Liver (tissue), 9 donors: ENCODE measurements around the gene UBAP1. TPM values are rescaled to one million over a fixed set of nuclear protein-coding genes. Genes with fewer than 3 reads are reported as not detected.
"Not testable (repeated sequence)": the region's sequence is repeated elsewhere in the genome, so short reads cannot be mapped to it uniquely, and the experiment has no call there.

Experiments used
- DNase-seq: peaks from one replicate; pipeline ENCODE4 v3.0.0-alpha.2; 2017; ENCODE audit warnings: low spot score
- H3K27ac ChIP-seq, 2 donors: one replicate each; pipeline ENCODE4 v1.7.0; 2013; ENCODE audit warnings: inconsistent platforms in 2 of 2, low read length in 2 of 2, control low read depth in 1 of 2, low read depth in 1 of 2, mild to moderate bottlenecking in 1 of 2
- H3K27me3 ChIP-seq, 4 donors: one replicate each; pipeline versions ENCODE4 v1.6.1 to v1.7.0; 2013; ENCODE audit warnings: low read length in 3 of 4, inconsistent platforms in 1 of 4, mild to moderate bottlenecking in 1 of 4, moderate library complexity in 1 of 4; ENCODE audit not compliant: control insufficient read depth in 4 of 4, insufficient read depth in 4 of 4
- H3K36me3 ChIP-seq, 4 donors: one replicate each; pipeline versions ENCODE4 v1.6.1 to v1.7.0; 2013; ENCODE audit warnings: low read length in 3 of 4, mild to moderate bottlenecking in 3 of 4, low read depth in 1 of 4, moderate library complexity in 1 of 4; ENCODE audit not compliant: control insufficient read depth in 4 of 4, insufficient read depth in 3 of 4
- H3K4me1 ChIP-seq, 4 donors: one replicate each; pipeline versions ENCODE4 v1.6.1 to v1.7.0; 2013; ENCODE audit warnings: low read length in 3 of 4, mild to moderate bottlenecking in 3 of 4, moderate library complexity in 1 of 4; ENCODE audit not compliant: control insufficient read depth in 4 of 4, insufficient read depth in 4 of 4
- H3K4me3 ChIP-seq, 3 donors: one replicate each; pipeline versions ENCODE4 v1.6.1 to v1.7.0; 2013; ENCODE audit warnings: low read length in 3 of 3, control low read depth in 1 of 3, low read depth in 1 of 3, mild to moderate bottlenecking in 1 of 3
- H3K9ac ChIP-seq, 2 donors: one replicate each; pipeline ENCODE4 v1.7.0; 2013; ENCODE audit warnings: low read length in 2 of 2, mild to moderate bottlenecking in 2 of 2, moderate library complexity in 2 of 2, control low read depth in 1 of 2, low read depth in 1 of 2
- H3K9me3 ChIP-seq, 4 donors: one replicate each; pipeline versions ENCODE4 v1.6.1 to v1.7.0; 2013; ENCODE audit warnings: low read length in 3 of 4; ENCODE audit not compliant: control insufficient read depth in 4 of 4
- FOXA1 ChIP-seq: IDR thresholded peaks from 2 replicates; pipeline ENCODE4 v1.6.1; 2016; ENCODE audit warnings: antibody characterized with exemption
- FOXA2 ChIP-seq: IDR thresholded peaks from 2 replicates; pipeline ENCODE4 v1.6.1; 2016; ENCODE audit warnings: antibody characterized with exemption
- GABPA ChIP-seq, 2 donors: IDR thresholded peaks in 1 of 2; conservative IDR thresholded peaks in 1 of 2; 2 replicates each; pipeline ENCODE4 v1.6.1; 2016; ENCODE audit warnings: antibody characterized with exemption in 2 of 2, mild to moderate bottlenecking in 1 of 2, moderate library complexity in 1 of 2
- HNF4A ChIP-seq, 2 donors: conservative IDR thresholded peaks; 2 replicates each; pipeline ENCODE4 v1.6.1; 2016; ENCODE audit warnings: antibody characterized with exemption in 2 of 2, mild to moderate bottlenecking in 2 of 2
- HNF4G ChIP-seq: IDR thresholded peaks from 2 replicates; pipeline ENCODE4 v1.6.1; 2016; ENCODE audit warnings: antibody characterized with exemption
- JUND ChIP-seq, 2 donors: IDR thresholded peaks; 2 replicates each; pipeline ENCODE4 v1.6.1; 2016; ENCODE audit warnings: antibody characterized with exemption in 2 of 2
- NR2F2 ChIP-seq: IDR thresholded peaks from 2 replicates; pipeline ENCODE4 v1.6.1; 2016; ENCODE audit warnings: antibody characterized with exemption
- RAD21 ChIP-seq, 2 donors: IDR thresholded peaks; 2 replicates each; pipeline ENCODE4 v1.6.1; 2016; ENCODE audit warnings: antibody characterized with exemption in 2 of 2, mild to moderate bottlenecking in 2 of 2
- RXRA ChIP-seq, 2 donors: IDR thresholded peaks; 2 replicates each; pipeline ENCODE4 v1.6.1; 2017 to 2018; ENCODE audit warnings: antibody characterized with exemption in 2 of 2, mild to moderate bottlenecking in 1 of 2
- YY1 ChIP-seq: IDR thresholded peaks from 2 replicates; pipeline ENCODE4 v1.6.1; 2016; ENCODE audit warnings: antibody characterized with exemption, mild to moderate bottlenecking
- WGBS: extraction: QIAGEN DNeasy Blood & Tissue Kit; methylation state at CpG from one replicate; pipeline ENCODE4 v1.1.7; 2013; 5-methylcytosine and 5-hydroxymethylcytosine counted together
- polyA plus RNA-seq, 2 donors: library from polyadenylated mRNA; stranded (reverse) in 1 of 2; unstranded in 1 of 2; fragments of 200-250 nt in 1 of 2; fragments of >200 nt in 1 of 2; fragmentation: Nextera tagmentation in 1 of 2; extraction: Ambion mirVana in 1 of 2; gene quantifications; one replicate each; pipeline versions ENCODE4 v1.2.1 to v1.2.3, GENCODE V29; 2013 to 2015
- total RNA-seq, 2 donors: library from RNA; depleted of rRNA; stranded (reverse); fragments of >200 nt; gene quantifications; one replicate each; pipeline ENCODE4 v1.2.3, GENCODE V29; 2014
- TF ChIP-seq, protein P1 (sequence below): IDR thresholded peaks from 2 replicates; pipeline ENCODE4 v1.6.1; 2016; ENCODE audit warnings: antibody characterized with exemption
- TF ChIP-seq, protein P2 (sequence below): fragments of 150-350 bp; IDR thresholded peaks from 2 replicates; pipeline ENCODE4 v1.5.1; 2017; ENCODE audit warnings: improper control_type of control experiment, low read depth, low read length; ENCODE audit not compliant: missing input control
- TF ChIP-seq, protein P3 (sequence below): IDR thresholded peaks from 2 replicates; pipeline ENCODE4 v1.6.1; 2016; ENCODE audit warnings: antibody characterized with exemption, mild to moderate bottlenecking
- TF ChIP-seq, protein P4 (sequence below): IDR thresholded peaks from 2 replicates; pipeline ENCODE4 v1.6.1; 2016; ENCODE audit warnings: antibody characterized with exemption
- donor health status: healthy.
- donor health status: healthy.
- donor health status: healthy.
- donor health status: healthy.
- donor health status: healthy.

UBAP1 gene
- total and polyA plus RNA-seq, 4 donors: 21.2 to 31.6 (median 23.7) TPM

DNA sequence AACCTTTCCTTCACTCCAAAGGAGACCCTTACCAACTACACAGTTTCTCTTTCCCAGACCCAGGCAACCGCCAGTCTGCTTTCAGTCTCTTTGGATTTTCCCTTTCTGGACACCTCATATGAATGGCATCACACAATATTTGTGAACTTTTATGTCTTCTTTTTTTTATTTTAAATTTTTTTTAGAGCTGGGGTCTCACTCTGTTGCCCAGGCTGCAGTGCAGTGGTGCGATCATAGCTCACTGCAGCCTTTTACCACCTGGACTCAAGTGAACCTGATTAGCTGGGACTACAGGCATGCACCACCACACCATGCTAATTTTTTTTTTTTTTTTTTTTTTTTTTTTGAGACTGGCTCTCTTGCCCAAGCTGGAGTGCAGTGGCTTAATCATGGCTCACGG is 37.5 kb downstream of the UBAP1 start:
- Histone ChIP-seq H3K27me3 (no peaks in the 10 kb centered on the region), H3K27ac (no peak overlapping the region), H3K36me3 (no peaks in the 10 kb centered on the region), H3K9ac (no peak overlapping the region), H3K4me3 (no peak overlapping the region), H3K9me3 (no peaks in the 10 kb centered on the region), H3K4me1 (peaks cover 0 to 2% (median 0%) of the 10 kb centered on the region in 4 donors)
- no peak for TF ChIP-seq HNF4G
- TF ChIP-seq, protein P1, sequence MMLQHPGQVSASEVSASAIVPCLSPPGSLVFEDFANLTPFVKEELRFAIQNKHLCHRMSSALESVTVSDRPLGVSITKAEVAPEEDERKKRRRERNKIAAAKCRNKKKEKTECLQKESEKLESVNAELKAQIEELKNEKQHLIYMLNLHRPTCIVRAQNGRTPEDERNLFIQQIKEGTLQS: no peak
- TF ChIP-seq, protein P2, sequence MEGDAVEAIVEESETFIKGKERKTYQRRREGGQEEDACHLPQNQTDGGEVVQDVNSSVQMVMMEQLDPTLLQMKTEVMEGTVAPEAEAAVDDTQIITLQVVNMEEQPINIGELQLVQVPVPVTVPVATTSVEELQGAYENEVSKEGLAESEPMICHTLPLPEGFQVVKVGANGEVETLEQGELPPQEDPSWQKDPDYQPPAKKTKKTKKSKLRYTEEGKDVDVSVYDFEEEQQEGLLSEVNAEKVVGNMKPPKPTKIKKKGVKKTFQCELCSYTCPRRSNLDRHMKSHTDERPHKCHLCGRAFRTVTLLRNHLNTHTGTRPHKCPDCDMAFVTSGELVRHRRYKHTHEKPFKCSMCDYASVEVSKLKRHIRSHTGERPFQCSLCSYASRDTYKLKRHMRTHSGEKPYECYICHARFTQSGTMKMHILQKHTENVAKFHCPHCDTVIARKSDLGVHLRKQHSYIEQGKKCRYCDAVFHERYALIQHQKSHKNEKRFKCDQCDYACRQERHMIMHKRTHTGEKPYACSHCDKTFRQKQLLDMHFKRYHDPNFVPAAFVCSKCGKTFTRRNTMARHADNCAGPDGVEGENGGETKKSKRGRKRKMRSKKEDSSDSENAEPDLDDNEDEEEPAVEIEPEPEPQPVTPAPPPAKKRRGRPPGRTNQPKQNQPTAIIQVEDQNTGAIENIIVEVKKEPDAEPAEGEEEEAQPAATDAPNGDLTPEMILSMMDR: no peak
- TF ChIP-seq FOXA2: no peak
- TF ChIP-seq YY1: no peak
- 91% methylated on average over 3 of the region's 3 CpGs for WGBS
- DNase-seq: no peak

DNA sequence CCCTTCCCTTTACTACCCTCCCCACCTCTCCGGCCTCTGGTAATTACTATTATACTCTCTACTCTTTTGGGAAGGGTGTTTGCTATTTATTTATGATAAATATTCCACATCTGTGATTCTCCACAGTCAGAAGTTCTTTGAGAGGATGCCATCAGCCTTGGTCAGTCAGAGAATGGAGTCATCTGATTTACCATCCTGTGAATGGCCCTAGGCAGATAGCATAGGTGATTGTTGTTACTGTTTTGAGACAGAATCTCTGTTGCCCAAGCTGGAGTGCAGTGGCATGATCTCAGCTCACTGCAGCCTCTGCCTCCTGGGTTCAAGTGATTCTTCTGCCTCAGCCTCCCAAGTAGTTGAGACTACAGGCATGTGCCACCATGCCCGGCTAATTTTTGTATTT is 38.2 kb downstream of the UBAP1 start:
- H3K27ac ChIP-seq, H3K9me3 ChIP-seq, H3K4me1 ChIP-seq, H3K9ac ChIP-seq, DNase-seq, H3K4me3 ChIP-seq, H3K36me3 ChIP-seq, H3K27me3 ChIP-seq: not testable (repeated sequence)
- WGBS: 100% methylated on average over 2 of the region's 2 CpGs

DNA sequence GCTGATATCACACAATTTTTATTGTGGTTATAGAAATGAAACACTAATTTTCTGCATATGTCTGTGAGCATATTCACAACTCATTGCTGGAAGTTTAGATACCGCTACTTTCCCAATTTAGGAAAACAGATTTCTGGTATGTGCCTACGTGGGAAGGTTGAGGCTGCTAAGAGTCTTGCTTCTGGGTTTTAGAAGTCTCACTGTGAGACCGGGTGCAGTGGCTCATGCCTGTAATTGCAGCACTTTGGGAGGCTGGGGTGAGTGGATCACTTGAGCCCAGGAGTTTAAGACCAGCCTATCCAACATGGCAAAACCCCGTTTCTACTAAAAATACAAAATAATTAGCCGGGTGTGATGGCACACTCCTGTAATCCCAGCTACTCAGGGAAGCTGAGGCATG is 39.6 kb downstream of the UBAP1 start:
- no peak overlapping the region for H3K9ac ChIP-seq
- no peaks in the 10 kb centered on the region for H3K27me3 ChIP-seq
- H3K4me1 ChIP-seq: peaks cover 2 to 11% (median 7%) of the 10 kb centered on the region in 4 donors
- TF ChIP-seq, protein P3, sequence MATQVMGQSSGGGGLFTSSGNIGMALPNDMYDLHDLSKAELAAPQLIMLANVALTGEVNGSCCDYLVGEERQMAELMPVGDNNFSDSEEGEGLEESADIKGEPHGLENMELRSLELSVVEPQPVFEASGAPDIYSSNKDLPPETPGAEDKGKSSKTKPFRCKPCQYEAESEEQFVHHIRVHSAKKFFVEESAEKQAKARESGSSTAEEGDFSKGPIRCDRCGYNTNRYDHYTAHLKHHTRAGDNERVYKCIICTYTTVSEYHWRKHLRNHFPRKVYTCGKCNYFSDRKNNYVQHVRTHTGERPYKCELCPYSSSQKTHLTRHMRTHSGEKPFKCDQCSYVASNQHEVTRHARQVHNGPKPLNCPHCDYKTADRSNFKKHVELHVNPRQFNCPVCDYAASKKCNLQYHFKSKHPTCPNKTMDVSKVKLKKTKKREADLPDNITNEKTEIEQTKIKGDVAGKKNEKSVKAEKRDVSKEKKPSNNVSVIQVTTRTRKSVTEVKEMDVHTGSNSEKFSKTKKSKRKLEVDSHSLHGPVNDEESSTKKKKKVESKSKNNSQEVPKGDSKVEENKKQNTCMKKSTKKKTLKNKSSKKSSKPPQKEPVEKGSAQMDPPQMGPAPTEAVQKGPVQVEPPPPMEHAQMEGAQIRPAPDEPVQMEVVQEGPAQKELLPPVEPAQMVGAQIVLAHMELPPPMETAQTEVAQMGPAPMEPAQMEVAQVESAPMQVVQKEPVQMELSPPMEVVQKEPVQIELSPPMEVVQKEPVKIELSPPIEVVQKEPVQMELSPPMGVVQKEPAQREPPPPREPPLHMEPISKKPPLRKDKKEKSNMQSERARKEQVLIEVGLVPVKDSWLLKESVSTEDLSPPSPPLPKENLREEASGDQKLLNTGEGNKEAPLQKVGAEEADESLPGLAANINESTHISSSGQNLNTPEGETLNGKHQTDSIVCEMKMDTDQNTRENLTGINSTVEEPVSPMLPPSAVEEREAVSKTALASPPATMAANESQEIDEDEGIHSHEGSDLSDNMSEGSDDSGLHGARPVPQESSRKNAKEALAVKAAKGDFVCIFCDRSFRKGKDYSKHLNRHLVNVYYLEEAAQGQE: no peak
- TF ChIP-seq GABPA (IDR thresholded peaks at IDR 0.05 in 1 of 2, conservative IDR thresholded peaks at IDR 0.05 in 1 of 2): no peak
- TF ChIP-seq, protein P2: no peak
- TF ChIP-seq, protein P1: no peak
- TF ChIP-seq JUND (IDR thresholded peaks at IDR 0.05): no peak
- TF ChIP-seq FOXA1: no peak
- no peak for TF ChIP-seq RAD21 (IDR thresholded peaks at IDR 0.05)
- TF ChIP-seq NR2F2: no peak
- no peak for TF ChIP-seq RXRA (IDR thresholded peaks at IDR 0.05)
- TF ChIP-seq HNF4A (conservative IDR thresholded peaks at IDR 0.05): no peak
- TF ChIP-seq, protein P4, sequence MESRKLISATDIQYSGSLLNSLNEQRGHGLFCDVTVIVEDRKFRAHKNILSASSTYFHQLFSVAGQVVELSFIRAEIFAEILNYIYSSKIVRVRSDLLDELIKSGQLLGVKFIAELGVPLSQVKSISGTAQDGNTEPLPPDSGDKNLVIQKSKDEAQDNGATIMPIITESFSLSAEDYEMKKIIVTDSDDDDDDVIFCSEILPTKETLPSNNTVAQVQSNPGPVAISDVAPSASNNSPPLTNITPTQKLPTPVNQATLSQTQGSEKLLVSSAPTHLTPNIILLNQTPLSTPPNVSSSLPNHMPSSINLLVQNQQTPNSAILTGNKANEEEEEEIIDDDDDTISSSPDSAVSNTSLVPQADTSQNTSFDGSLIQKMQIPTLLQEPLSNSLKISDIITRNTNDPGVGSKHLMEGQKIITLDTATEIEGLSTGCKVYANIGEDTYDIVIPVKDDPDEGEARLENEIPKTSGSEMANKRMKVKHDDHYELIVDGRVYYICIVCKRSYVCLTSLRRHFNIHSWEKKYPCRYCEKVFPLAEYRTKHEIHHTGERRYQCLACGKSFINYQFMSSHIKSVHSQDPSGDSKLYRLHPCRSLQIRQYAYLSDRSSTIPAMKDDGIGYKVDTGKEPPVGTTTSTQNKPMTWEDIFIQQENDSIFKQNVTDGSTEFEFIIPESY: no peak
- WGBS: 93% methylated on average over 5 of the region's 5 CpGs
- no peak overlapping the region for H3K27ac ChIP-seq
- no peaks in the 10 kb centered on the region for H3K9me3 ChIP-seq
- no peak overlapping the region for H3K4me3 ChIP-seq
- no peak for DNase-seq
- no peaks in the 10 kb centered on the region for H3K36me3 ChIP-seq
